GM18951 (cell line): Measurements from ENCODE around the gene ZNF70.
A peak's percentile ranks its signal among the peaks of the same experiment; 100 is the strongest.
"Not testable (repeated sequence)": the region's sequence is repeated elsewhere in the genome, so short reads cannot be mapped to it uniquely, and the experiment has no call there.

Source experiments
- POLR2A ChIP-seq: IDR thresholded peaks from 4 replicates; pipeline ENCODE4 v1.6.1; 2011; ENCODE audit warnings: mild to moderate bottlenecking; ENCODE audit not compliant: insufficient read length, insufficient read depth; ENCODE audit errors: extremely low read depth
- in situ Hi-C: fragments of 300-500 bp; cut with MboI; formaldehyde crosslinking; loops from one replicate; pipeline ENCODE4 v1.12.0; 2022; ENCODE audit warnings: low sequenced_read_pairs, mixed read lengths, inconsistent platforms; ENCODE audit not compliant: unreplicated experiment

ZNF70 gene

DNA sequence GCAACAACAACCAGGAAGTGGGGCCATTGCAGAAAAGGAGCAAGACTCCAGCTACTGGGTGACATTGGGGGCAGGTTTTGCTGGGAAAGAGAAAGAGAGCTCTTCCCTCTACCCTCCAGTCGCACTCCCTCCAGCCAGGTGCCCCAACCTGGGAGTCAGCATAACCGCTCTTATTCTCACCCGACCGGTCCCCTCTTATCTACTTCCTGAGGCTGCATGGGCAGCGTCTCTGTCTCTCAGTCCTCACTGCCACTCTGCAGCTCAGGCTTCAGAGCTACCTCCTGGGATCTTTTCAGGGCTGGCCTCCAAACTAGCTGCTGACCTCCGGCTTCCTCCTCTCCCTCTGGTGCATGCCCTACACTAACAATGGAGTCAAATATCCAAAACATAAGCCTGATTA is 5.1 kb downstream of the ZNF70 start:
- TF ChIP-seq POLR2A: no peak
- in situ Hi-C loops: no loop called here

GRCh38 chr22:23744485-23744884 is 6.4 kb downstream of the ZNF70 start:
- in situ Hi-C loops: no loop called here
- no peak for TF ChIP-seq POLR2A

GRCh38 chr22:23744001-23744400 is 6.9 kb downstream of the ZNF70 start:
- in situ Hi-C loops: no loop called here
- no peak for TF ChIP-seq POLR2A

GRCh38 chr22:23743303-23743705 is 7.6 kb downstream of the ZNF70 start:
- no peak for TF ChIP-seq POLR2A
- in situ Hi-C loops: no loop called here

DNA sequence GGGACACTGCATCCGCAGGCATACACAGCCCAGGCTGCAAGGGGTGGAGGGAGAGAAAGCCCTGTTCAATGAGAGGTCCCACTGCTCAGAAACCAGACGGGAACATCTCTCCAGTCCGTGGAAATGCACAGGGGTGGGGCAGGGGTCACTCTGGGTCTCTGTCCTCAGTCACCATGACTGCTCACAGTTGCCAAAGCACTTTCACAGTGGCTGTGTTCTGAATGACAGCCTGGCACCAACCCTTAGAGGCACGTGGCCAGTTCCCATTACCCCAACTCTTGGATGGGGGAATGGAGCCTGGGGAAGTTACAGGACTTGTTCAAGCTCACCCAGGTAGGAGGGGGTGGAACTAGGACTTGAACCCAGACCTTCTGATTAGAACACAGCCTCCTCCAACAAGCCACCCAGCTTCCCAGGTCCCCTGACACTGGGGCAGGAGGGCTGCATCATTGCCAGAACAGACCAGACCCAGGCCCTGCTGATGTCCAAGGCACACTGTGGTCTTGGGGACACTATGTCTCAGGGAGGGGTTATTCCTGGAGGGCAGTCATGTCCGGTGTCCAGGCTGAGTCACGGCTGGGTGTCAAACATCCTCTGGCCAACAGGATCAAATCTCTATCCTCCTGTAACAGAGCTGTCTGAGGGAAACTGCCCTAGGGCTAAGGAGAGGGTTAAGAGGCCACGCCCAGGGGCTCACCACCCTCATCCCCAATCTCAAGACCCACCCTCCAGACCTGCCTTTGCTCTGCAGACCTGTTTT is 8.2 kb downstream of the ZNF70 start:
- TF ChIP-seq POLR2A: no peak
- in situ Hi-C loops: no loop called here

DNA sequence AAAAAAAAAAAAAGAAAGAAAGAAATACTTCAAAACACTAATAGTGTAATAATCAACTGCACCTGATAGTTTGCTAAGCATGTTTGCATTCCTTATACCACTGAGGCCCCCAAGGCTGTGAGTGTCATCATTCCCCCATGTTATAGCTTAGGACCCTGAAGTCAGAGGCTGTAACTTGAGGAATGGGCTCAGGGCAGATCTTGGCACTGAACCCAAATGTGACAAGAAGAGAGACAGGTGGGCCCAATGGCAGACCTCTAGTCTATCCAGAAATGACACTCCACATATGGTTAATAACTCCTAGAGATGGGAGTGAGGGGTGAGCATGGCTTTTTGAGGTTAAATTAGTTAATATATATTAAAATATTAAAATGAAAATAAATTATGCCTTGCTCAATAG is 13.2 kb downstream of the ZNF70 start:
- no peak for TF ChIP-seq POLR2A

DNA sequence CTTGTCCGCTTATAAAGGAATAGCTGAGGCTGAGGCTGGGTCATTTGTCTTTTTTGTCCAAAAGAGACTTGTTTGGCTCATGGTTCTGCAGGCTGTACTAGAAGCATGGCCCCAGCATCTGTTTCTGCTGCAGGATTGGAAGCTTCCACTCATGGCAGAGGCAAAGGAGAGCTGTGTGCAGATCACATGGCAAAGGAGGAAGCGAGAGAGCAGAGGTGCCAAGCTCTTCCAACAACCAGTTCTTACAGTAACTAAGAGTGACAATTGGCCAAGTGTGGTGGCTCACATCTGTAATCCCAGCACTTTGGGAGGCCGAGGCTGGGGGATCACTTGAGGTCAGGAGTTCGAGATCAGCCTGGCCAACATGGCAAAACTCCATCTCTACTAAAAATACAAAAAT is 22.8 kb downstream of the ZNF70 start:
- in situ Hi-C loops: not testable (repeated sequence)

More for the DNA sequence above, 13.2 kb downstream of the ZNF70 start:
- in situ Hi-C loops: no loop called here

- no peak for TF ChIP-seq POLR2A
- in situ Hi-C loops: no loop called here
Measured at GRCh38 chr22:23722724-23723123, 28.2 kb downstream of the ZNF70 start.

DNA sequence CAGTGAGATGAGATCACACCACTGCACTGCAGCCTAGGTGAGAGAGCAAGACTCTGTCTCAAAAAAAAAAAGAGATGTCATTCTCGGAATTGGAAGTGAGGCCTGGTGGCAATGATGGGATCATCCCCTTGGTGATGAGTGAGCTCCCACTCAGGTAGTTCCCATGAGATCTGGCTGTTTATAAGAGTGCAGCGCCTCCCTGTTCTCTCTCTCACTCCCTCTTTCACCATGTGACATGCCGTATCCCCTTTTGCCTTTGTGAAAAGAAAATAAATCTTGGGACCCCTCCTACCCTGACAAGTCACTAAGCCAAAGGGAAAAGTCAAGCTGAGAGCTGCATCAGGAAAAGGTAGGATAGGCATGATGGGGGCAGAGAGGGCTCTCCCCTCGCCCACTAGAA is 28.8 kb downstream of the ZNF70 start:
- TF ChIP-seq POLR2A: no peak
- in situ Hi-C loops: no loop called here

GRCh38 chr22:23720855-23721254 is 30.1 kb downstream of the ZNF70 start:
- in situ Hi-C loops: no loop called here
- no peak for TF ChIP-seq POLR2A

GRCh38 chr22:23718371-23719165 is 32.3 kb downstream of the ZNF70 start:
- no peak for TF ChIP-seq POLR2A
- in situ Hi-C loops: no loop called here

- peak; percentile 88 for TF ChIP-seq POLR2A
- in situ Hi-C loops: no loop called here
Measured at GRCh38 chr22:23716811-23717801, 33.8 kb downstream of the ZNF70 start.

DNA sequence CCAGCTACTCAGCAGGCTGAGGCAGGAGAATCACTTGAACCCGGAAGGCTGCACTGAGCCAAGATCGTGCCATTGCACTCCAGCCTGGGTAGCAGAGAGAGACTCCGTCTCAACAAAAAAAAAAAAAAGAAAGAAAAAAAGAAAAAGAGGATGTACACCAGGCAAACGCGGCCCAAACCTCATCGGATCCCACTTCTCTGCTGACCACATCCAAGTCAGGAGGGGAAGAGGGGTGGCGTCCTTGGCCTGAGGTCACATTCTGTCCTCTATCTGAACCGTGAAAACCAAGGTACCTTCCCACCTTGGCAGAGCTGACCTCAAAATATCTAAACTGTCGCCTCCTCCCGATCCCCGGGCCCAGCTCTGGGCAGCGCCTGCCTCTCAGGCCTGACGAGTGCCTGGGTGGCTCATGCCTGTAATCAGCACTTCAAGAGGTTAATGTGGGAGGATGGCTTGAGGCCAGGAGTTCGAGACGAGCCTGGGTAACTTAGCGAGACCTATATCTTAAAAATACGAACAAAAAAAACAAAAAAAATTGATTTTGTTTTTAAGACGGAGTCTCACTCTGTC is 35.0 kb downstream of the ZNF70 start:
- in situ Hi-C loops: no loop called here
- TF ChIP-seq POLR2A: no peak
